ACC112 (cell line): ENCODE data around the gene DDX20.
A peak's percentile ranks its signal among the peaks of the same experiment; 100 is the strongest.

ENCODE experiments used
- H2AFZ ChIP-seq: fragments of 200-600 bp; sonication (generic); one replicate; pipeline ENCODE4 v1.6.0; 2017; ENCODE audit warnings: antibody characterized with exemption, low read length; ENCODE audit not compliant: unreplicated experiment
- H3K27ac ChIP-seq: fragments of 200-600 bp; sonication (generic); 2 replicates; pipeline ENCODE4 v1.5.1; 2014; ENCODE audit warnings: low read depth, mild to moderate bottlenecking, antibody characterized with exemption, low read length, moderate library complexity
- H3K27me3 ChIP-seq: fragments of 200-600 bp; sonication (generic); 2 replicates; pipeline ENCODE4 v1.6.1; 2014; ENCODE audit warnings: mild to moderate bottlenecking, antibody characterized with exemption, low read length, moderate library complexity, mixed read lengths; ENCODE audit not compliant: insufficient read depth
- H3K36me3 ChIP-seq: fragments of 200-600 bp; sonication (generic); 2 replicates; pipeline ENCODE4 v1.6.1; 2016; ENCODE audit warnings: mild to moderate bottlenecking, antibody characterized with exemption, low read length, moderate library complexity, mixed read lengths; ENCODE audit not compliant: insufficient read depth
- H3K4me1 ChIP-seq: fragments of 200-600 bp; sonication (generic); one replicate; pipeline ENCODE4 v1.6.1; 2016; ENCODE audit warnings: low read length, mixed read lengths; ENCODE audit not compliant: insufficient read depth, unreplicated experiment, control insufficient read depth
- H3K4me3 ChIP-seq: fragments of 200-600 bp; sonication (generic); 2 replicates; pipeline ENCODE4 v1.5.1; 2014; ENCODE audit warnings: mild to moderate bottlenecking, low read depth, low read length
- H3K79me2 ChIP-seq: fragments of 200-600 bp; sonication (generic); one replicate; pipeline ENCODE4 v1.6.0; 2016; ENCODE audit warnings: low read length; ENCODE audit not compliant: control insufficient read depth, unreplicated experiment, insufficient read depth

Gene DDX20

GRCh38 chr1:111720977-111721786 is 34.5 kb upstream of the DDX20 start:
- peak overlapping the region; percentile 65 for H3K27ac ChIP-seq
- H3K27me3 ChIP-seq = no peaks in the 10 kb centered on the region
- peaks cover 28% of the 10 kb centered on the region for H3K4me1 ChIP-seq
- H3K4me3 ChIP-seq = no peak overlapping the region
- no peaks in the 10 kb centered on the region for H3K79me2 ChIP-seq
- H2AFZ ChIP-seq = no peak overlapping the region
- H3K36me3 ChIP-seq = no peaks in the 10 kb centered on the region

DNA sequence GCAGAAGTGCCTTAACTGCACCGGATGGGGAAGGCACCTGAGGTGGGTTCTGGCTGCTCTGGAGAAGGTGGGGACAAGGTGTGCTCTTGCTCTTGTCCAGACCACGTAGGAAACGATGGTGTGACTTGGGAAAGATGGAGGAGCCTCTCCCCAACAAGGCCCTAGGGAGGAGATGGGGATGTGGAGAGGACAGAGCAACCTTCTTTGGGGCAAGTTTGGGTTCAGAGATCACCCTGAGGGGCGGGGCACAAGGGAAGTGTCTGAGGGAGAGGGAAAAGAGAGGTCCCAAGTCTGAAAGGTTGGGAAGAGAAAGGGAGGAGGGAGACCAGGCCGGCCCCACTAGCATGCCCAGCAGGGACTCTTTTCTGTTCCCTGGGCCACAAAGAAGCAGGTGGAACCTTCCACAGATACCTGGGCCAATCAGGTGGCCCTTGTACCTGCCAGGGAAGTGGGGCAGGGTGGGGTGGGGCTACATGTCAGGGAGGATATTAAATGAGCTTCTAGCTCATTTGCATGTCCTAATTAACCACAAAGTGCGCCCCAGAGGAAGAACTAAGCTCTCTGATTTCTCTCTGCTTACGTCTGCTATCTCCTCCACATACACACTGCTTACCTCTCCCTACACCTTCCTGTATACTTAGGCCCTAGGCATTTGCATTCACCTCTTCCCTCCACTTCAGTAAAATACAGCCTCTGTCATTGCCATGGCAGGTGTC is 32.5 kb upstream of the DDX20 start:
- peaks cover 28% of the 10 kb centered on the region for H3K4me1 ChIP-seq
- no peak overlapping the region for H3K4me3 ChIP-seq

GRCh38 chr1:111723871-111724270 is 31.8 kb upstream of the DDX20 start:
- no peaks in the 10 kb centered on the region for H3K27me3 ChIP-seq
- H3K79me2 ChIP-seq = no peaks in the 10 kb centered on the region
- no peaks in the 10 kb centered on the region for H3K36me3 ChIP-seq
- peaks cover 28% of the 10 kb centered on the region for H3K4me1 ChIP-seq
- H2AFZ ChIP-seq = no peak overlapping the region
- H3K27ac ChIP-seq = no peak overlapping the region
- no peak overlapping the region for H3K4me3 ChIP-seq

More for the DNA sequence above, 32.5 kb upstream of the DDX20 start:
- no peak overlapping the region for H3K27ac ChIP-seq
- no peaks in the 10 kb centered on the region for H3K79me2 ChIP-seq
- no peak overlapping the region for H2AFZ ChIP-seq
- H3K36me3 ChIP-seq = no peaks in the 10 kb centered on the region
- H3K27me3 ChIP-seq = no peaks in the 10 kb centered on the region

DNA sequence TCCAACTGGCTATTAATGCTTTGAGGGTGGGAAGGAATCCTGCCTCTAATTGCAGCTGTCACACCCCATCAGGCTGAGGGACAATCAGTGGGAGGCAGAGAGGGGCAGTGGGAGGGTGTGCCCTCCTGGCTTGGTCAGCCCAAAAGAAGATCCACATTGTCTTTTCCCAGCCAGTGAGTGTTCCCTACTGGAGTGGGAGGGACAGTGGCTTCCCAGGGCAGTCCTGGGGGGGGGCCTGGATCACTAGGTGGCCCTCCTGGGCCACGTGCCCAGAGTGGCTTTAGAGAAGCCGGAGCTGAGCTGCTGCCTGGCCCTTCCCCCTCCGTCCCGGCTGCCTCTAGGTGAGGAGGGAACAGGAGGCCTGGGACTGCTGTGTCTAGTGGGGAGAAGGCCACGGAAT is 30.5 kb upstream of the DDX20 start:
- Histone ChIP-seq H3K36me3 (no peaks in the 10 kb centered on the region), H3K27me3 (no peaks in the 10 kb centered on the region), H3K4me1 (peaks cover 24% of the 10 kb centered on the region), H3K4me3 (no peak overlapping the region), H2AFZ (no peak overlapping the region), H3K27ac (no peak overlapping the region), H3K79me2 (no peaks in the 10 kb centered on the region)

GRCh38 chr1:111727056-111727455 is 28.6 kb upstream of the DDX20 start:
- Histone ChIP-seq H3K36me3 (no peaks in the 10 kb centered on the region), H3K79me2 (peaks cover 4% of the 10 kb centered on the region), H3K27ac (no peak overlapping the region), H3K4me1 (peaks cover 5% of the 10 kb centered on the region), H3K4me3 (no peak overlapping the region), H3K27me3 (no peaks in the 10 kb centered on the region), H2AFZ (no peak overlapping the region)

- Histone ChIP-seq H3K4me1 (peaks cover 19% of the 10 kb centered on the region), H3K36me3 (no peaks in the 10 kb centered on the region), H2AFZ (no peak overlapping the region), H3K27me3 (no peaks in the 10 kb centered on the region), H3K79me2 (peaks cover 14% of the 10 kb centered on the region), H3K27ac (no peak overlapping the region), H3K4me3 (no peak overlapping the region)
Observed at GRCh38 chr1:111729271-111729921, 26.3 kb upstream of the DDX20 start.

- Histone ChIP-seq H3K27me3 (no peaks in the 10 kb centered on the region), H3K79me2 (peaks cover 14% of the 10 kb centered on the region), H3K4me1 (peaks cover 27% of the 10 kb centered on the region), H3K36me3 (no peaks in the 10 kb centered on the region), H3K27ac (no peak overlapping the region), H3K4me3 (no peak overlapping the region), H2AFZ (no peak overlapping the region)
Observed at GRCh38 chr1:111729946-111730681, 25.6 kb upstream of the DDX20 start.

DNA sequence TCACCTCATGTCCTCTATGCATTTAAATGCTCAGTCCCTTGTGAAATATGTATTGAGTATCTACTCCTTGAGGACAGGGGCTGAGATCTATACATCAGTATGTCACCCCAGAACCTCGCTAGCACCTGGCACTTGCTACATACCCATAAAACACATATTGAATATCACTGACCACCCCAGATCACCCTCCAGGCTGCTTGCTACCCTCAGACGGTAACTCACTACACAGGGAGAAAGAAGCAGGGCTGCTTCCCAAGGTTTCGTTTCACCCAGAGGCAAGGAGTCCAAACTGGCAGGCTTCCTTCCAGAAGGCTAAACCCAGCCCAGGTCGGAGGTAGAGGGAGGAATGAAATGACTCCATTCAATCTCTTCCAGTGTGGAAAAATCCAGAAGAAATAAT is 25.0 kb upstream of the DDX20 start:
- Histone ChIP-seq H3K27me3 (no peaks in the 10 kb centered on the region), H3K79me2 (peaks cover 16% of the 10 kb centered on the region), H3K36me3 (no peaks in the 10 kb centered on the region), H3K27ac (no peak overlapping the region), H3K4me3 (no peak overlapping the region), H3K4me1 (peaks cover 33% of the 10 kb centered on the region), H2AFZ (no peak overlapping the region)

DNA sequence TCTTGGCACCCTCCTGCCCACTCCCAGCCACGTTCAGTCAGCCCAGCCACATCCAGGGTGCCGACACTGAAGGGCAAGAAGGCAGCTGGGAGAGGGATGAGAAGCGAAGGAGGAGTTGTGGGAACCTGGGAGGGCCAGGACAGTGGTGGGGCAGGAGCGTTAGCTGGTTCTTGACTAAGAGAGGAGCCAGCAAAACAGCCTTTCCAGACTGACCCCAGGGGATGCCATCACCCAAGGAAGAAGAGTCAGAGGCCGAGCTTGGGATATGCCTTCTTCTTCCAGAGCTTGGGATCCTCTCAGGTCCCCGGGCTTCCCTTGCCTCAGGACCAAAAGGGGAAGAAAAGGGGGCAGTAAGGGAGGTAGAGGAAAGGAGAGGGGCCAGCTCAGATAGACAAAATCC is 23.7 kb upstream of the DDX20 start:
- H3K79me2 ChIP-seq = peaks cover 24% of the 10 kb centered on the region
- H3K4me1 ChIP-seq = peaks cover 45% of the 10 kb centered on the region
- no peak overlapping the region for H3K4me3 ChIP-seq
- H3K36me3 ChIP-seq = no peaks in the 10 kb centered on the region
- no peak overlapping the region for H3K27ac ChIP-seq
- H2AFZ ChIP-seq = no peak overlapping the region
- no peaks in the 10 kb centered on the region for H3K27me3 ChIP-seq

GRCh38 chr1:111732718-111733117 is 23.0 kb upstream of the DDX20 start:
- peak overlapping the region; percentile 92 for H3K27ac ChIP-seq
- no peaks in the 10 kb centered on the region for H3K36me3 ChIP-seq
- peaks cover 26% of the 10 kb centered on the region for H3K79me2 ChIP-seq
- no peak overlapping the region for H3K4me3 ChIP-seq
- peaks cover 53% of the 10 kb centered on the region for H3K4me1 ChIP-seq
- H3K27me3 ChIP-seq = no peaks in the 10 kb centered on the region
- H2AFZ ChIP-seq = no peak overlapping the region
